GM12801 (cell line): ENCODE results near the gene F2.

Experiments used
- TF ChIP-seq, protein P1 (sequence below): IDR thresholded peaks from one replicate; pipeline ENCODE4 v1.5.1; 2011; ENCODE audit warnings: control low read depth; ENCODE audit not compliant: insufficient read length; ENCODE audit errors: extremely low read depth

Gene F2

DNA sequence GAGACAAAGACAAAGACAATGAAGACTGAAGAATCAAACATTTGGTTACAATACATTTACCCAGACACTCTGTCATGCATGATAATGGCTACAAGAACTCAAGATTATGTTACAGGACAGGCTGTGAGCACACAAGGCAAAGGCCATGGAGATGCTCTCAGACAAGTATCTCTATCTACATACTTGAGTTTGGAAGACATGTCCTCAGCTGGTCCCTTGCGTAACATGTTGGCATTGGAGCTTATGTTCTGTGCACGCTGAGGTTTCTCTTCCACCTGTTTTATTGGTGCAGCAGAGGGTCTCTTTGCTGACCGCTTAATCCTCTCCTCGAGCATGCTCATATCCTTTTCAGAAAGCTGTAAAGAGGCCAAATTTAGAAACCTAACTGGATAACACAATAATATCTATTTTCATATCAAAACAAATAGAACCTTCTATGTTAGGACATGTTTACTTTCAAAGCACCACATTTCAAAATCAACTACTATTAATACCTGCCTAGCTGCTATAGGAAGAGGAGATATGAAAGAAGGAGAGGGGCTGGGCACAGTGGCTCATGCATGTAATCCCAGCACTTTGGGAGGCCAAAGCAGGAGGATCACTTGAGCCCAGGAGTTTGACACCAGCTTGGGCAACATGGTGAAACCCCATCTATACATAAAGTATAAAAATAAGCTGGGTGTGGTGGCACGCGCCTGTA, 41.6 kb downstream of the F2 start:
- TF ChIP-seq, protein P1, sequence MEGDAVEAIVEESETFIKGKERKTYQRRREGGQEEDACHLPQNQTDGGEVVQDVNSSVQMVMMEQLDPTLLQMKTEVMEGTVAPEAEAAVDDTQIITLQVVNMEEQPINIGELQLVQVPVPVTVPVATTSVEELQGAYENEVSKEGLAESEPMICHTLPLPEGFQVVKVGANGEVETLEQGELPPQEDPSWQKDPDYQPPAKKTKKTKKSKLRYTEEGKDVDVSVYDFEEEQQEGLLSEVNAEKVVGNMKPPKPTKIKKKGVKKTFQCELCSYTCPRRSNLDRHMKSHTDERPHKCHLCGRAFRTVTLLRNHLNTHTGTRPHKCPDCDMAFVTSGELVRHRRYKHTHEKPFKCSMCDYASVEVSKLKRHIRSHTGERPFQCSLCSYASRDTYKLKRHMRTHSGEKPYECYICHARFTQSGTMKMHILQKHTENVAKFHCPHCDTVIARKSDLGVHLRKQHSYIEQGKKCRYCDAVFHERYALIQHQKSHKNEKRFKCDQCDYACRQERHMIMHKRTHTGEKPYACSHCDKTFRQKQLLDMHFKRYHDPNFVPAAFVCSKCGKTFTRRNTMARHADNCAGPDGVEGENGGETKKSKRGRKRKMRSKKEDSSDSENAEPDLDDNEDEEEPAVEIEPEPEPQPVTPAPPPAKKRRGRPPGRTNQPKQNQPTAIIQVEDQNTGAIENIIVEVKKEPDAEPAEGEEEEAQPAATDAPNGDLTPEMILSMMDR = no peak

DNA sequence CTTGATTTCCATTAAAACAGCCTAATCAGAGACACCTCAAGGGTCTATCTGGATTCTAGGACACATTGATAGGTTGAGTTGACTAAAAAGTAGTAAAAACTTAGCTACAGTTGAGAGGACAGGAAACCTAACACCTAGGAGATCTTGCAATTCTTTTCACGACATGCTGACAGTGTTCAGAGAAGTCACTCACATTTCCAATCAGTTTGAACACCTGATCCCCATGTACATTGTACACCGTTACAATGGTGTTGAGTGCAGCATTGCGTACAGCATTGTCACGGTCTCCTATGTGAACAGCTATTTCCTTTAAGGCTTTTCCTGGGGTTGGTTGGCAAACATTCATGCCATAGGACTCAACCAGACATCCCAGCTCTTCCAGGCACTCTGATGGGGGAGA, 42.8 kb downstream of the F2 start:
- TF ChIP-seq, protein P1 = no peak

DNA sequence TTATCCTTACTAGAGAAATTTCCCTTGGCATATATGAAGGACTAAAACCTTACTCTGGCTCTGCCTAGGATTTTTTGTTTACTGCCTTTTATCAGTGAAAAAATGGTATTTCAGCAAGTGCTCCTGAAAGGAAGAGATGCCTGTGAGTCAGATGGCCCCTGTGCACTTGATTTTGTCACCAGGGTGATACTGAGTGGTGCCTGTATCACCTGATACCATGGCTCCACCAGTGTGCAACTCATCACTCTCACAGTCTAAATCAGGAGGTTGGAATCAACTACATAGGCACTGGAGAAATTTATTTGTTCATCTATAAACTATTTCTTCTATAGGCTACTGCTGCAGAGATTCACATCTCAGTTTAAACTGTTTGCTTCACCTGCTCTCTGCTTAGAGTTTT, 43.2 kb downstream of the F2 start:
- TF ChIP-seq, protein P1 = no peak

DNA sequence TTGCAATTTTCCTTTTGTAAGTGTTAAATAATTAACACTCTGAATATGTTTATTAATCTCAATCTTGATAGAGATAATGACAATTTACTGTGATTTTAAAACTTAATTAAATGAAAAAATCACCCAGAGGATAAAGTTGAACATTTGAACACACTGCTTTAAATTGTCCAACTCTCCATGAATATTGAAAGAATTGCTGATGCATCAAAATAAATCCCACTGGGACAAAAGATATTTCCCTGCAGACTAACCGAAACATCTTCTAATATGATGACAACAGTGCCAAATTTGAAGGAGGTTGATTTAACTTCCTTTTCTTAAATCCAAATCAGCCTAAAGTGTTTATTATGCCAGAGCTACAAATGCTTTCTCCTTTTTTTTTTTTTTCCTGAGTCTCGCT, 47.6 kb downstream of the F2 start:
- TF ChIP-seq, protein P1 = no peak

DNA sequence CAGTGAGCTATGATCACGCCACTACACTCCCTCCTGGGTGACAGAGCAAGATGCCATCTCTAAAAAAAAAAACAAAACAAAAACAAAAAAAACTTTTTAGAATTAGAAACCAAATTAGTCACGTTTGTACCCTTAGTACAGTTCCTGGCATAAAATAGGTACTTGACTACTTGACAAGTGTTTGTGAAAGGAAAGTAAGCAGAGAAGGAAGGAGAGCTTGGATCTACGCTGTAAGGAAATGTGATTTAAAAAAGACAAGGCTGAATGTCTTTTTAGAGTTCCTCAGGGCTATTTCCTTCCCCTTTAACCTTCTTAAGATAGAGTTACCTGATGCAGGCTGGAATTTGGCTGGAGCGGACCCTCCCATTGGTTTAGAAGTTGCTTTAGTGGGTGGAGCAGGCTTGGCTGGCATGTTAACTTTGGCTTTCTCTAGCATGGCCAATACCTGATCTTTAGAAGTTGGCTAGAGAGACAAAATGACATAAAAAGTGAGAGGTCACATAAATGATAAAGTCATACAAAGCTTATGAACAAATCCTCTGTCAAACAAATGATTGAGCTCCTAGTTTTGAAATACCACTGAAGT, 50.7 kb downstream of the F2 start:
- TF ChIP-seq, protein P1 = no peak

DNA sequence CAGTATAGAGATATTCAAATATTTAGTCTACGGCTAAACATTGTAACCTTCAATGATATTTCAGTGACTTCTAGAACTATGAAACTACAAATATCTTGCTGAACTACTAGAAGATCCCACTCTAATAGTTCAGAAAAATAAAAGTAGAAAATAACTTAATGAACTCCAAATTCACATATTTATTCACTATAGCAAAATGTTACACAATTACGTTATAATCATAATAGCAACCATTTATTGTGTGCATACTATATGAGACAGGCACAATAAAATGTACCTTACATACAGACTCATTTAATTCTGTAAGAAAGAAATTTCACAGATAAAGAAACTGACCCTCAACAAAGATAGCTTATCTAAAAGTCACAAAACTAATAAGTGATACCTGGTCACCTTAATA, 57.9 kb downstream of the F2 start:
- TF ChIP-seq, protein P1 = no peak

DNA sequence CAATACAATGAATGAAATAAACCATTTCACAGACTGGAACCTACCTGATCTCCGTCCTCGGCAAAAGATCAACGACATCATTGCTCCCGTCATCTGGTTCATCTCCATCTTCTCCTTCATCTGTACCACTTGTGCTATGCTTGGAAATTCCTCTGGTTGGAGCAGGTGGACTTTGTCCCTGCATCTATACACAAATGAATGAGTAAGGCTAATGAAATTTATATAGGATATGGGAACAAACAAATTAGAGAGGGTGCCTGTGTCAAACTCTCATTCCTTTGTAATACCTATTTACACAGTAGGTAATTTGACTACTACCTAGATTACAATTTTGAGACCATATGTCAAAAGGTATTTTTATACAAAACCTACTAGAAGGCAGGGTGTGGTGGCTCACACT, 59.4 kb downstream of the F2 start:
- TF ChIP-seq, protein P1 = no peak
